HG03520 (cell line): ENCODE results near the gene DES.

Experiments used
- ATAC-seq: cut with Tn5 transposase; IDR thresholded peaks from one replicate; pipeline ENCODE4 v1.9.1; 2021; ENCODE audit warnings: mild to moderate bottlenecking, moderate library complexity; ENCODE audit not compliant: unreplicated experiment

The DES gene

GRCh38 chr2:219470429-219470828 is 52.3 kb downstream of the DES start:
- ATAC-seq = no peak

GRCh38 chr2:219471476-219472371 is 53.5 kb downstream of the DES start:
- ATAC-seq = no peak

GRCh38 chr2:219472629-219473187 is 54.5 kb downstream of the DES start:
- no peak for ATAC-seq

- ATAC-seq = no peak
Observed at GRCh38 chr2:219473511-219473910, 55.3 kb downstream of the DES start.

GRCh38 chr2:219474285-219475060 is 56.3 kb downstream of the DES start:
- ATAC-seq = no peak

- ATAC-seq = no peak
Observed at GRCh38 chr2:219475278-219475677, 57.1 kb downstream of the DES start.

- ATAC-seq = no peak
Observed at GRCh38 chr2:219475697-219476651, 57.8 kb downstream of the DES start.
